ENCODE measurements around the gene DBP. TPM values are rescaled to one million over a fixed set of nuclear protein-coding genes. Genes with fewer than 3 reads are reported as not detected.

DBP gene
- total RNA-seq, 1 experiment from 2014 or later: 12.6 TPM

- Histone ChIP-seq H3K4me2 (ENCODE audit: insufficient read depth, insufficient read length, low read length) (no peak within 1 kb of the TSS), H4K8ac (replicated peaks; ENCODE audit: insufficient read length, low read depth, low read length) (no peak within 1 kb of the TSS), H3K4me1 (ENCODE audit: insufficient read depth, low read length) (no peaks in the 10 kb centered on the region; the same call in 1 of the 2 replicates), H4K91ac (ENCODE audit: insufficient read length, low read depth, low read length) (no peak within 1 kb of the TSS), H3K9ac (ENCODE audit: extremely low read depth, insufficient read length, low read length) (no peak within 1 kb of the TSS), H3K4ac (ENCODE audit: low read depth, low read length) (no peak within 1 kb of the TSS), H3K56ac (ENCODE audit: insufficient read length, low read depth, low read length) (no peak within 1 kb of the TSS), H2BK120ac (ENCODE audit: low read depth, low read length, poor library complexity, severe bottlenecking) (no peak within 1 kb of the TSS), H4K20me1 (ENCODE audit: control insufficient read depth, insufficient read depth, insufficient read length) (peaks cover 2% of the 10 kb centered on the region), H3K79me2 (ENCODE audit: insufficient read depth, low read length) (no peaks in the 10 kb centered on the region), H3K27me3 (ENCODE audit: insufficient read depth, low read length) (no peaks in the 10 kb centered on the region), H2BK12ac (ENCODE audit: insufficient read length, low read depth, low read length) (no peak within 1 kb of the TSS), H3K79me1 (ENCODE audit: insufficient read depth, low read depth, low read length, poor library complexity, severe bottlenecking) (no peaks in the 10 kb centered on the region), H3K23ac (ENCODE audit: insufficient read length, low read depth, low read length) (no peak within 1 kb of the TSS), H2AK5ac (ENCODE audit: insufficient read length, low read length) (no peak within 1 kb of the TSS), H3T11ph (ENCODE audit: low read length) (no peak within 1 kb of the TSS), H2AFZ (ENCODE audit: low read length) (no peak within 1 kb of the TSS), H2BK5ac (ENCODE audit: insufficient read length, low read length) (no peak within 1 kb of the TSS), H3K14ac (ENCODE audit: insufficient read depth, low read length) (no peak within 1 kb of the TSS; the same call in 1 of the 2 replicates), H3K23me2 (ENCODE audit: insufficient read length, low read depth, low read length, poor library complexity, severe bottlenecking) (no peaks in the 10 kb centered on the region), H3K18ac (ENCODE audit: insufficient read length, low read depth, low read length) (no peak within 1 kb of the TSS), H2BK15ac (ENCODE audit: low read depth, low read length) (no peak within 1 kb of the TSS), H3K27ac (ENCODE audit: insufficient read length, low read depth, low read length) (no peak within 1 kb of the TSS), H2BK20ac (ENCODE audit: low read depth, low read length, poor library complexity, severe bottlenecking) (no peak within 1 kb of the TSS), H3K9me3 (ENCODE audit: control insufficient read depth, low read depth, low read length) (no peaks in the 10 kb centered on the region), H4K5ac (ENCODE audit: insufficient read length, low read depth, low read length) (no peak within 1 kb of the TSS)
- Mint-ChIP-seq H3K4me3 (peak within 1 kb of the TSS; percentile 12 to 60; a peak in 4 of 5 replicates), H3K36me3 (ENCODE audit: insufficient read depth in 1 of 3, low read depth in 3 of 3) (peaks cover 0 to 9% (median 7%) of the 10 kb centered on the region in 3 experiments; a peak in 5 of 7 replicates), H3K4me1 (peaks cover 29 to 35% of the 10 kb centered on the region in 2 experiments), H3K27me3 (ENCODE audit: low read depth) (peaks cover 6% of the 10 kb centered on the region), H3K27ac (peak within 1 kb of the TSS in 1 of 3 experiments; percentile 76; a peak in 1 of 7 replicates), H3K9me3 (peaks cover 8 to 11% of the 10 kb centered on the region in 2 experiments)
- TF ChIP-seq CTCF (conservative IDR thresholded peaks at IDR 0.05): no peak
- no peak for DNase-seq
- WGBS (ENCODE audit: extremely low coverage, insufficient read length, low lambda C conversion rate): no CpG with 5 or more reads among the region's 25 CpGs
Measured at GRCh38 chr19:48672994-48673393, 35.8 kb upstream of the DBP start, which contains the start of gene NTN5. NTN5 (minus strand) TSS chr19:48673017; CDS start chr19:48670986, 2,031 bp downstream.
